PFSK-1 (cell line): ENCODE data around the gene TMOD4.

Experiments
- FOXP2 ChIP-seq: optimal IDR thresholded peaks from 2 replicates; pipeline ENCODE3; 2011; ENCODE audit warnings: borderline replicate concordance, control low read depth, inconsistent platforms; ENCODE audit not compliant: insufficient read depth; ENCODE audit errors: extremely low read length, extremely low read depth
- POLR2AphosphoS5 ChIP-seq: IDR thresholded peaks from 2 replicates; pipeline ENCODE4 v1.6.1; 2012; ENCODE audit warnings: low read depth, mild to moderate bottlenecking, control low read depth, low read length, moderate library complexity
- SIN3A ChIP-seq: IDR thresholded peaks from 2 replicates; pipeline ENCODE4 v1.6.1; 2012; ENCODE audit warnings: mild to moderate bottlenecking, low read length, moderate library complexity, borderline replicate concordance; ENCODE audit not compliant: insufficient read depth
- TAF1 ChIP-seq: IDR thresholded peaks from 2 replicates; pipeline ENCODE4 v1.6.1; 2012; ENCODE audit warnings: low read length, control low read depth, borderline replicate concordance; ENCODE audit not compliant: insufficient read depth
- TF ChIP-seq, protein P1 (sequence below), 2 experiments: IDR thresholded peaks; 2 replicates each; pipeline versions ENCODE4 v1.6.1 to v1.8.0; 2011 to 2012; ENCODE audit warnings: low read depth in 2 of 2, low read length in 2 of 2, control low read depth in 1 of 2, inconsistent platforms in 1 of 2, mild to moderate bottlenecking in 1 of 2, moderate library complexity in 1 of 2; ENCODE audit not compliant: insufficient read depth in 1 of 2

DNA sequence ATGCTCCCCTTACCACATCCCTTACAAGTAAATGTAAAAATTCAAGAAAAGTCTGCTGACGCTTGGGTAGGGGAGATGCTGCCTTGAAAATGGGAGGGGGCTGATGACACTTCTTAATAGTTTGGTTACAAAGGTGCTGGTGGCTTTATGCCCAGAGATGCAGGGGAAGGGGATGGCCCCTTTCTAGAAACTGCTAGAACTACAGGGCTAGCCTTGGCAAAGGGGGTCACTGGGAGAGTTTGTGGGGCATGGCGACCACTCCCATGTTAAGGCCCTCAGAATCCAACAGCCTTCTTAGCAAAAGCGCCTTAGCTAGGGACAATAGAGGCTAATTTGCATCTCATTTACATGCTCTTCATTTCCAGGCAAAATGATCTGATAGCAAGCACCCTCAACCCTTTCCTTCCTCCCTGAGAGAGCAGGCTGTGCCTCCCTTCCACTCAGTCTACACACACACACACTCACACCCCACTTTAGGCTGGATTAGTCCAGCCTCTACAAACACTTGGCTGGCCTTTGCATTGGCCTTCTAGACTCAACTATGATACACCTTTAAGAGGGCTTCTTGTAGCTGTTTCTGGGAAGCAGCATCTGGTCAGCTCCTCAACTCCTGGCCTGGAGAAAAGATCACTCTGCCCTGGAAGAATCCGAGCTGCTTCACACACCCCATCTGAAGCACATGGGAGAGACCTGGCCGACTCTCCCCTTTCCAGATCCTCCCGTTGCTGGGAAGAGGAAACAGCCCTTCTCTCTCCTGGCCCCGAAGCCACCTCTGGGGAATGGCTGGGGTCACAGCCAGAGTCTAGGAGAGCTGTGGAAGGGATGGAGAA lies 31.1 kb downstream of the TMOD4 start:
- TF ChIP-seq POLR2AphosphoS5 (no peak), TAF1 (no peak), SIN3A (no peak), FOXP2 (no peak)
- TF ChIP-seq, protein P1, sequence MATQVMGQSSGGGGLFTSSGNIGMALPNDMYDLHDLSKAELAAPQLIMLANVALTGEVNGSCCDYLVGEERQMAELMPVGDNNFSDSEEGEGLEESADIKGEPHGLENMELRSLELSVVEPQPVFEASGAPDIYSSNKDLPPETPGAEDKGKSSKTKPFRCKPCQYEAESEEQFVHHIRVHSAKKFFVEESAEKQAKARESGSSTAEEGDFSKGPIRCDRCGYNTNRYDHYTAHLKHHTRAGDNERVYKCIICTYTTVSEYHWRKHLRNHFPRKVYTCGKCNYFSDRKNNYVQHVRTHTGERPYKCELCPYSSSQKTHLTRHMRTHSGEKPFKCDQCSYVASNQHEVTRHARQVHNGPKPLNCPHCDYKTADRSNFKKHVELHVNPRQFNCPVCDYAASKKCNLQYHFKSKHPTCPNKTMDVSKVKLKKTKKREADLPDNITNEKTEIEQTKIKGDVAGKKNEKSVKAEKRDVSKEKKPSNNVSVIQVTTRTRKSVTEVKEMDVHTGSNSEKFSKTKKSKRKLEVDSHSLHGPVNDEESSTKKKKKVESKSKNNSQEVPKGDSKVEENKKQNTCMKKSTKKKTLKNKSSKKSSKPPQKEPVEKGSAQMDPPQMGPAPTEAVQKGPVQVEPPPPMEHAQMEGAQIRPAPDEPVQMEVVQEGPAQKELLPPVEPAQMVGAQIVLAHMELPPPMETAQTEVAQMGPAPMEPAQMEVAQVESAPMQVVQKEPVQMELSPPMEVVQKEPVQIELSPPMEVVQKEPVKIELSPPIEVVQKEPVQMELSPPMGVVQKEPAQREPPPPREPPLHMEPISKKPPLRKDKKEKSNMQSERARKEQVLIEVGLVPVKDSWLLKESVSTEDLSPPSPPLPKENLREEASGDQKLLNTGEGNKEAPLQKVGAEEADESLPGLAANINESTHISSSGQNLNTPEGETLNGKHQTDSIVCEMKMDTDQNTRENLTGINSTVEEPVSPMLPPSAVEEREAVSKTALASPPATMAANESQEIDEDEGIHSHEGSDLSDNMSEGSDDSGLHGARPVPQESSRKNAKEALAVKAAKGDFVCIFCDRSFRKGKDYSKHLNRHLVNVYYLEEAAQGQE (IDR thresholded peaks at IDR 0.05; ENCODE audit: insufficient read depth in 1 of 2, low read depth in 2 of 2, low read length in 2 of 2), result no peak
